Measurements from ENCODE around the gene DMPK.
"Not testable (repeated sequence)": the region's sequence is repeated elsewhere in the genome, so short reads cannot be mapped to it uniquely, and the experiment has no call there.

The DMPK gene

DNA sequence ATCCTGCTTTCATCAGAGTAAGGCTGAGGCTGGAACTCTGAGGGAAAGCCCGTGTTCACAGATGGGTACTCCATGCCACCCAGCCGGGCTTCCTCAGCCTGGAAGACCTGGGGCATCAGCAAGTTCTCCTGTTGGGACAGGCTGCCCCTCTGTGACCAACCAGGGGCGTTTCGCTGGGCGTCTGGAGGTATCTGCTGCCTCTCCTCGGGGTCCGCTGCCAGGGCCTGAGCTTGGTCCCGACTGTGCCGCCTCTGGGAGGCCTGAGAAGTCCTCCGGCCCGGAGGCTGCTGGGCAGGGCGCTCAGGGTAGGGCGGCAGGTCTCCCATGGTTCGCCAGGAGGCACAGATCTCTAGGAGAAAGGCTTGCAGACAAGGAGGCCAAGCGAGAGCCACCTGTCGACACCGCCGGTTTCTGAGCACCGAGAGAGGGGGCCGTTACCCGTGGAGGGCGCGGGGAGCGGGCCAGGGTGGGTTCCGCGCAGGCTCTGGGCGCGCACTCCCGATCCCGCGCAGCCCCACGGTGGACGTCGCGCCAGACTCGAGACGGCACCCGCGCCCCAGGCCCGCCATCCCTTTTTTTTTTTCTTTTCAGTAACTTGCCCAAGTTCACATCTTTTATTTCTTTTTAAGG lies 32.7 kb upstream of the DMPK start, which contains the start of gene RSPH6A:
TSS of gene RSPH6A (minus strand) at position 458 of the 630 bp plus-strand sequence. CDS start at position 326, 132 bp downstream.
- DNase-seq = no peak

DNA sequence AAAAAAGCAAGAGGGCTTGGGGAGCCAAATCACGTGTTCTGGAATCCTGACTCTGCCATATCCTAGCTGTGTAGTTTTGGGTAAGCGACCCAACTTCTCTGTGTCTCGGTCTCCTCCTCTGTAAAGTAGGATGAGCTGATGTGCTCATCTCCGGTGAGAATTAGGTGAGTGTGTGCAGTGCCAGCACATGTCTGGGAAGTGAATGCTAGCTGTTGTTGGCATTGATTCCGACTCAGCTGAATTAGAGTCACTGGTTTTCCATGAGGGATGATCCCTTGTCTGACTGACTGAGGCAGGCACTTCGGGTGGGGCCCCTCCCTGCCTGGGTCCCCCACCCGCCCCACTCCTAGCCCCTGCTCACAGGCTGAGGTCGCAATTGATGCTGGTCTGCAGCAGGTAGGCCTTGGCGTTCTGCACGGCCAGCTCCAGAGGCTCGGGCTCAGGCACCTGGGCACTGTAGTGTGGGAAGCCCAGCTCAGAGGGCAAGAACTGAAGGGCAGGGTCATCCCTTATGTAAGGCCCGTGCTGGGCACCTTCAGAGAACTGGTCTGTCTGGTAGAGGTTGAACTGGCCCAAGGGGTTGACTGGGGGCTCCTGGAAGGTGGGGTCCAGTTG lies 32.0 kb upstream of the DMPK start:
- DNase-seq = no peak

DNA sequence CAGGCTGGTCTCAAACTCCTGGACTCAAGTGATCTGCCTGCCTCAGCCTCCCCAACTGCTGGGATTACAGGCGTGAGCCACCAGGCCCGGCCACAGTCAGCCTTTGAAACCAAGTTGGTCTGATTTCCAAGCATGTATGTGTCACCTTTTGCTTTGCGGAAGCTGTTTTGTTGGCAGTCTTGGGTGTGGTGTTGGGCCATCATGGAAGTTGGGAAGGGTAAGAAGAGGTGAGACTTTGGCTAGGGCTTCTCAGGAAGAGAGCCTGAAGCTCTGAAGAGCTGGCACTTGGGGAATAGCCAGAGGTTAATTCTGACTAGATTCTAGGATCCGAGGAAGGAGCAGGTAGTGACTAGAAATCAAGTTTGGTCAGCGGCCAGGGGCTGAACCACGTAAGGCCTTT lies 30.0 kb upstream of the DMPK start:
- no peak for DNase-seq

DNA sequence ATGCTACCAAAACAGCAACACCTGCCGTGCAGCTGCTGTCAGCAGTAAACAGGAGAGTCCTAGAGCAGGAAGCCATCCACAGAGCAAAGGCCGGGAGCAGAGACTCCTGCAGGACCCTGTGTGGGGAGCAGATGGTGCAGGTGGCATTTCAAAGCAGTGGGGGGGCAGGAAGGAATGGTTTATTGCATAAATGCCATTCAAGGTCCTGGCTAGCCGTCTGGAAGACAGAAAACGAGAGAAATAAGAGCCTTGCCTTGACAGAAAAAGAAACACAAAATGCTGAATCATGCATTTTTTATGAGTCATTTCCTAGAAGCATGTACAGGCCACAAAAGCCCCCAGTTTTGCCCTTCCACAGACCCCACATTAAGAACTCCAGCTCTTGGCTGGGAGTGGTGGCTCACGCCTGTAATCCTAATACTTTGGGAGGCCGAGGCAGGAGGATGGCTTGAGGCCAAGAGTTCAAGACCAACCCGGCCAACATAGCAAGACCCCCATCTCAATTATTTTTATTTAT lies 27.4 kb upstream of the DMPK start:
- peak; percentile 97 for DNase-seq

DNA sequence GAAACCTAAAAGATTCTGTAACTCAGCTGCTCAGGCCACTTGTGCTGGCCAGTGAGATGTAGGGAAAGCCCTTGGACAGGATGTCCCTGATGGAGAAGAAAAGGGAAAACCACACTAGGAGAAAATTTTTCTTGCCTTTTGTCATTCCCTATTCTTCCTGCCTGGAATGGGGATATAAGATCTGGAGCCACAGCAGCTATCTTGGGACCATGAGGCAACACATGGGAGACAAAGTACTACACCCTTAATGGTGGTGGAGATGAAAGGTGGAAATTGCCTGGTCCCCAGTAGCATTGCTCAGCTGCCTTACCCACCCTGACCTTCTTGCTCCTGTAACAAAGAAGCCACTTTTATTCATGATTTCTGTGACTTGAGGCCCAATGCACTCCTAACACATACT lies 23.4 kb upstream of the DMPK start:
- no peak for DNase-seq

DNA sequence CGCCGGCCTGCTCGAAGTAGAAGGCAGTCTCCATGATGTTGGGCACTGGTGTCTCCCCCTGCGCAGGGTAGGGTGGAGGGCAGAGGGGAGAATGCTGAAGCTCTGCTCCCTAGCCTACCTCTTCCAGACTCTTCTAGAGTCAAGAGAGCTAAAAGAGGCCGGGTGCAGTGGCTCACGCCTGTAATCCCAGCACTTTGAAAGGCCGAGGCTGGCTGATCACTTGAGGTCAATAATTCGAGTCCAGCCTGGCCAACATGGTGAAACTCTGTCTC lies 22.6 kb upstream of the DMPK start:
- DNase-seq = no peak

DNA sequence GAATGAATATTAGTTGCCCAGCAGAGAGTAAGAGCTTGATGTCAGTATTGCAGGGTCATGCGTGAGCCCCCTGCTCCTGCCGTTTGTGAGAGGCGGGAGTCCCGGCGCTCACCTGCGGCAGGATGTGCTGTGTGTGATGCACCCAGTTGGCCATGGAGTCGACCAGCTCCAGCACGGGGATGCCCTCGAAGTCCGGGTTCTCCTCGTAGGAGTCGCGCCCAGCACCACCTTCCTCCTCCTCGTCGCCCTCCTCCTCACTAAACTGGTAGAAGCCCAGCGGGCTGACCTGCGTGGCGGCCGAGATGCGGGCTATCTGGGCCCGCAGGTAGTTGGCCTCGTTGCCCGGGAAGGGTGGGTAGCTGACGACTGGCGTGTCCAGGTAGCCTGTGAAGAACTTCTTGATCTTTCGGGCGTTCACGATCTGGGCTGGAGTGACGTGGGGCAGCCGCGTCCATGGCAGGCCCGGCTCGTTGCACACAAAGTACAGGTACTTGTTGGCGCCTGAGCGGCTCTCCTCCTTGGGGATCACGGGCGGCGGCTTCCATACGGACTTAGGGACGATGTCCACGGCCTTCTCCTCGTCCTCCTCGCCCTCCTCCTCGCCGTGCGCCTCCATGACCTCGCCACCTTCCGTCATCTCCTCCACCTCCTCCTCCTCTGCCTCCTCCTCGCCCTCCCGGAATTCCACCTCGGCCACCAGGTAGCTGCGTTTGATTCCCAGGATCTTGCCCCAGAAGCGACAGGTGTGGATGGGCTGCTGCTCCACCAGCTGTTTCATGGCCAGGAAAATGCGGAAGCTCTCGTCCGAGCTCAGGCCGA lies 22.1 kb upstream of the DMPK start:
- DNase-seq = no peak

DNA sequence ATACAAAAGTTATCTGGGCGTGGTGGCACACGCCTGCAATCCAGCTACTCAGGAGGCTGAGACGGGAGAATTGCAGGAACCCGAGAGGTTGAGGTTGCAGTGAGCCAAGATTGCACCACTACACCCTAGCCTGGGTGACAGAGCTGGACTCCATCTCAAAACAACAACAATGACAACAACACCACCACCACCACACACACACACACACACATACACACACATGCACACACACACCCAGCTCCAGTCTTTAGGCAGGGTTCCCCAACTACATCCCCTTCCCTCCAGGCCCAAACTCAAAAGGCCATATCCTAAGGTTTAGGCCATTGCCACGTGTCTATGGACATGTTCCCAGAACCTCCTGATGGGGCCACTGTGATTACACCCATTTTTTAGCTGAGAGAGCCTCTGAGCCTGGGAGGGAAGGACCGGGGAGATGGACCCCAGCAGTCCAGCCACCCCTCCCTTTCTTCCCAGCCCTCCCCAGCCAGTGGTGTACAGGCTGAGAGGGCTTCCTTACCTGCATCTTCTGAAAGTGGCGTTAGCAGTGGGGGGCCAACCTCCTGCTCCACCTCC lies 19.4 kb upstream of the DMPK start:
- no peak for DNase-seq

DNA sequence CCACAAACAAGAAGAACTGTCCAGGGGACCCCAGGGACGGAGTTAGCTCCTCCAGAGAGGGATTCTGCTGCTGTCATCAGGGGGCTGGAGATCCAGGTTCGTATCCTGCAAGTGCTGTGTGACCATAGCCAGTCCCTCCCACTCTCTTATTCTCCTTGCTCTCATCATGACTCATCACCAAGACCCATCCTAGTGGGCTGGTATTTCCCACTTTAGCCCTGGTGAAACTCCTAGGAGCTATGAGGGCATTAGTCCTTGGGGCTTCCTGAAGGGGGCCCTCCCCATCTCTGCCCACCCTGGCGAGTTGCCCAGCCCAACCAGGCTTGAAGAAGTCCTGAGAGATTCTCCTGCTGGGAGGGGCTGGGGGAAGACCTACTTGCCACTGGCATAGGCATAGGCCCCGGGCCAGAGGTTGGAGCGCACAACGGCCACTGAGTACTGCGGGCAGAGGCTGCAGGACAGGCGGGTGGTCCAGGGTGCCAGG lies 17.8 kb upstream of the DMPK start:
- no peak for DNase-seq

DNA sequence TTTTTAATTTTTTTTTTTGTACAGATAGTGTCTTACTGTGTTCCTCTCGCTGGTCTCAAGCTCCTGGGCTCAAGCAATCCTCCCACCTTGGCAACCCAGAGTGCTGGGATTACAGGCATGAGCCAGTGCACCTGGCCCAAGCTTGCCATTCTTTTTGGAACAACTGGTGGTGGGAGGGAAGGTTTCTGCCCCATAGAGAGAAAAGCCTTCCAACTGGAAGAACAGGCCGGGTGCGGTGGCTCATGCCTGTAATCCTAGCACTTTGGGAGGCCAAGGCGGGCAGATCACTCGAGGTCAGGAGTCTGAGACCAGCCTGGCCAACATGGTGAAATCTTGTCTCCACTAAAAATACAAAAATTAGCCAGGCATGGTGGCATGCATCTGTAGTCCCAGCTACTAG lies 17.3 kb upstream of the DMPK start:
- DNase-seq = not testable (repeated sequence)

DNA sequence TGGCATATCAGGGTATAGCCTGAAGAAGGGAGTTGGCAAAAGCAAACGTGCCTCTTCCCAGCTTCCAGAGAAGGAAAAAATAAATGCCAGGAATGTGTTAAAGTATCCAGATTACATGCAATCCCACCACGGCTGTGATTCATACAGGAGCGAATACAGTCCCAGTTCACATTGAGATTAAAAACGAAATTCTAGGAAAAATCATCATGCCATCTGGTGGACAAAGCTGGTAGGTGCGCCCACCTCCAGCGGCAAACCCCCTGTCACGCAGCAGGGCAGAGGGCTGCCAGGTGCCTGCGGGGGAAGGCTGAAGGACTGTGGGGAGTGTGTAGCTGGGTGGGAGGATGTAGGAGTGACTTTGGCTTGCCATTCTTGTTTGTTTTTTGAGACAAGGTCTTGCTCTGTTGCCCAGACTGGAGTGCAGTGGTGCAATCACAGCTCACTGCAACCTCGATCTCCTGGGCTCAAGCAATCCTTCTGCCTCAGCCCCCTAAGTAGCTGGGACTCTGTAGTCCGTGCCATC lies 16.8 kb upstream of the DMPK start:
- peak; percentile 78 for DNase-seq

DNA sequence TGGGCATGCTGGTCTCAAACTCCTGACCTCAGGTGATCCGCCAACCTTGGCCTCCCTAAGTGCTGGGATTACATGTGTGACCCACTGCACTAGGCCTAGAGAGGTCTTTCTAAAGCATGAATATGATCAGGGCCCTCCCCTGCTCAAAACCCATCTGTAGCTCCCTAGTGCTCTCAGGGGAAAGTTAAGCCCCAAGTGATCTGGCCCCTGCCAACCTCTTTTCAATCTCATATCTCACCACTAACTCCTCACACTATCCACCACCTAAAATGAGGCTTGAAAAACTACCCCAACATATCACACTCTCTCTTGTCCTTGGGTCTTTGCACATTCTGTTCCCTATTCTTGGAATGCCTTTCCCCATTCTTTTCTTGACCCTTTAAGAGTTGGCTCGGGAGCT lies 12.3 kb upstream of the DMPK start:
- DNase-seq = no peak

DNA sequence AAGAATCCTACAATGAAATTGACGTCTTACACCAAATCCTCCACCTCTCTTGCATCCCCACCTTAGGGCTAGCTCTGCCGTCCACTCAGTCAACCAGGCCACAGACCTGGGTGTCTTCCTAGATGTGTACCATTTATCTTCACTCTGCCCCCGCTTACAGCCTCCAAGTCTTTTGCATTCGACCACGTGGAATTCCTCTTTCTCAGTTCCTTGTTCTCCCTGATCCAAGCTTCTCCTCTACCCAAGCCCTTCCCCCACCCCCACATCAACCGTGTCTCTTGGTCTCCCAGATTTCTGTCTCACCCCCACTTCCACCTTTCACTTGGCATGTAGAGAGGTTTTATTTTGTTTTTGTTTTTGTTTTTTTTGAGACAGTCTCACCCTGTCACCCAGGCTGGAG lies 11.6 kb upstream of the DMPK start:
- no peak for DNase-seq

DNA sequence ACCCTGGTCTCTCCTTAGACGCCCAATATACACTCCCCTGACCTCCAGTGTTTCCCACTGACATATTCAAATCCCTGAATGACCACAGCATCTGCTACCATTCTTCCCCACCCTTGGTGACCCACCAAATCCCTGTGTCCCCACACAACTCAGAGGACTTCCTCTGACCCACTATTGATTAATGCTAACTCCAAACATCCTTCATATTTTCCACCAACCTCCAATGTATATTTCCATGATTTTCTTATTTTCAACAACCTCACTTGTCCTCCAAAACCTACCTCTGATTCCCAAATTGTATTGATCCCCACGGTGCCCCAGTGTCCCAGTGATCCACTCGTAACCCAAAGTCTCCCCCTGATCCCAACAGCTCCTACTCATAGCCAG lies 10.9 kb upstream of the DMPK start:
- no peak for DNase-seq

DNA sequence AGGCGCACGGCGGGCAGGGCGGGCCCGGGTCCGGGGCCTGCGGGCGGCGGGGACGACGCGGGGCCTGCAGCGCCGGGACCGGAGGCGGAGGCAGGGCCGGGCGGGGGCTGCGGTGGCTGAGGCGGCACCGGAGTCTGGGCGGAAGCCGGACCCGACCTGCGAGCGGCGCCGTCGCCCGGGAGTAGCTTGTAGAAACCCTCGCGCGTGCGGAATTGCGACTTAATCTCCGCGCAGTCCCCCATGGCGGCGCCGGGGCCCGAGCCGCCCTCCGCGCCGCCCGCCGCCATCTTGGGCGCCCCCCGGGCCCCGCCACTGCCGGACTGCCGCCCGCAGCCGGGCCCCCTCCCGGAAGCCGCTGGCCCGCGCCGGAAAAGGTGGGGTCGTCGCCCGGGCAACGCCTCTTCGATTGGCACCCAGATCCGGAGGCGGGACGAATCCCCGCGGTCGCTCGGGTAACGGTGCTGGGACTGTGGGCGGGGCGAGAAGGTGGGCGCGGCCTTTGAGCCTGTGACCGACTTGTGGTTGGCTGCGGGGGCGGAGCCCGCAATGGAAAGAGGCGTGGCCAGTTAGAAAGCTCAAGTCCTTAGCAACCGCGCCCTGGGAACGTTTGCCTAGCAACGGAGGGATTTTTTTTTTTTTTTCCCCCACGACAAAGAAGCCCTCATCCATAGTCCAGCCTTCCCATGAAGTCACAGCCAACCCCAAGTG lies 10.3 kb upstream of the DMPK start, which contains the start of gene DMWD:
TSS of gene DMWD (minus strand) at position 376 of the 708 bp plus-strand sequence. CDS start at position 287, 89 bp downstream.
- peak; percentile 99 for DNase-seq

DNA sequence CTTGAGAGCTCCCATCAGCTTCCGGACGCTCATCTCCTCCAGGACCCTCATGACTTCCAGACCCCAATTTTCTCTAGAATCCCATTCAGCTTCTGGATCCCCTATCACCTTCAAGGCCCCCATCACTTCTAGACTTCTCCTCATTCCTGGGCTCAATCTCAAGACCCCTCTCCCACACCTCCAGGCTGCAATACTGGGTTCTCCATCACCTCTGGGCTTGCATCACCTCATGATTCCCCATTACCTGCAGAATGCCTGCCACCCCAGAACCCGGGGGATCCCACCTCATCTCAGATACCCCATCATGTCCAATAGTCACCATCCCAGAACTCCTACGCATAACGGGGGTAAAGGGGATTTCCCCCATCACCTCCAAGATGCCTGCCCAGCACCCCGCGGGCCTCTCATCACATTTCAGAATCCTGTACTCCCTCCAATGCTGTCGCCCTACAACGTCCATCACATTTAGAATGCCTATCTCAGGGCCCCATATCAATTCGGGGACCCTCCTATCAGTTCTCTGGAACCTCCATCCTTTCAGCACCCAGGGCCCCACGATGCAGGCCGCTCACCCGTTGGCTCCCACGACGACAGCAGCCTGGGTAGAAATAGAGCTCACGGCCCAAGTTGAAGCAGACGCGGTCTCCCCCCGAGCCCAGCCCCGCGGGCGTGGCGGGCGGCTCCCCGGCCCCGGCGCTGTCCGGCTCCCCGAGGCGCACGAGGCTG lies 9.6 kb upstream of the DMPK start:
- DNase-seq = no peak

DNA sequence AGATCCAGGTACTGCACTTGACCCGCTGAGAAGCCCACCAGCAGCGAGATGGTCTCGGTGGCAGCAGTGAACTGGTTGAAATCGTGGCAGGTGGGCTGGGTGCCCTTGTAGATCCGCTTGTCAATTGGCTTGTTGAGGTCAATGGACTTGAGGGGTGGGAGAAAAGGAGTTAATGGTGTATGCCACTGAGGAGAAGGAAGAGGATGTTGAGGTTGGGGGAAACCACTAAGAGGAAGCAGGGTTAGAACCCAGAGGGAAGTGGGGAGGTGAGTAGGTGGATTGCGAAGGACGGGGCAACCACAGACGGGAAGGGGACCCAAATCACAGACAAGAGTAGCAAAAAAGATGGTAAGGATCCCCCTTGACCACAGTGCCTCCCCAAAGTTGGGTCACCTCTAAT lies 8.7 kb upstream of the DMPK start:
- DNase-seq = no peak

DNA sequence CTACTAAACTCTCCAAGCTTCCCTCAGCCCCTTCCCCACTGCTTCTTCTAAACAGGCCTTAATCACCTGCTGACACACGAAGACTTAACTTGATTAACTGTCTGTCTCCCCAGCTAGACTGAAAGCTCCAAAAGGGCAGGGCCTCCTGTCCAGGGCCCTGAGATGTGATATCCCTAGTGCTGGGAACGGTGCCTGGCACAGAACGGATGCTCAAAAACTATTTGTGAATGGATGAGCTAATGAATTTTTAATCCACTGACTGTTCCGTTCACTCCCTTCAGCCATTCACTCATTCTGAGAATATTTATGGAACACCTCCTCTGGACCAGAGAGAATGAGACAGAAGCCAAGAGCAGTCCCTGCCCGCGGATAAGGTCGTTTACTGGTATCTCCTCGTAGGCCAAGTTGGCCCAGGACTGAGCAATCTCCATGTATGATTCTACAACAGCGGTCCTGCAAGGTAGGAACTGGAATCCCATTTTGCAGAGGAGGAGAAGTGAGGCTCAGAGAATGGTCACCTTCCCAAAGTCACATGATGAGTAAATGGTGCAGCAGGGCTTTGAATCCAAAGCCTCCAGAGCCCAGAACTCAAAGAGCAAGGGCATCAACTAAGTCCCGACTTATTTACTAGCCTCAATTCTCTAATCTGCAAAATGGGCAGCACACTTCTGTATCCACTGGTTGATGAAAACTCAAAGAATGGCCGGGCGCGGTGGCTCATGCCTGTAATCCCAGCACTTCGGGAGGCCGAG lies 6.9 kb upstream of the DMPK start:
- no peak for DNase-seq

DNA sequence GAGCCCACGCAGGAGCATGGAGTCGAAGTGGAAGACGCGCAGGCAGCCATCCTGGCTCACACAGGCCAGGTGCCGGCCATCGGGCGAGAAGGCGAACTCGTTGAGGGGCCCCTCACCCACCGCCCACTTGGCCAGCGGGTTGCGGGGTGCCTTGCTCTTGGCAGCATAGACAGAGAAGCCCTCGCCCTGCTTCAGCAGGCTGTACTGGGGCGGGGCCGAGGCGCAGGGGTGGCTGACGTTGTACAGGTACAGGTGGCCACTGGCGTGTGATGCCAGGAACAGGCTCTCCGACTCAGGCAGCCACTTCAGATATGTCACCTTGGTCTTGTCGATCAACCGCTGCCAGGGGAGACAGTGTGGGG lies 4.2 kb upstream of the DMPK start:
- no peak for DNase-seq

DNA sequence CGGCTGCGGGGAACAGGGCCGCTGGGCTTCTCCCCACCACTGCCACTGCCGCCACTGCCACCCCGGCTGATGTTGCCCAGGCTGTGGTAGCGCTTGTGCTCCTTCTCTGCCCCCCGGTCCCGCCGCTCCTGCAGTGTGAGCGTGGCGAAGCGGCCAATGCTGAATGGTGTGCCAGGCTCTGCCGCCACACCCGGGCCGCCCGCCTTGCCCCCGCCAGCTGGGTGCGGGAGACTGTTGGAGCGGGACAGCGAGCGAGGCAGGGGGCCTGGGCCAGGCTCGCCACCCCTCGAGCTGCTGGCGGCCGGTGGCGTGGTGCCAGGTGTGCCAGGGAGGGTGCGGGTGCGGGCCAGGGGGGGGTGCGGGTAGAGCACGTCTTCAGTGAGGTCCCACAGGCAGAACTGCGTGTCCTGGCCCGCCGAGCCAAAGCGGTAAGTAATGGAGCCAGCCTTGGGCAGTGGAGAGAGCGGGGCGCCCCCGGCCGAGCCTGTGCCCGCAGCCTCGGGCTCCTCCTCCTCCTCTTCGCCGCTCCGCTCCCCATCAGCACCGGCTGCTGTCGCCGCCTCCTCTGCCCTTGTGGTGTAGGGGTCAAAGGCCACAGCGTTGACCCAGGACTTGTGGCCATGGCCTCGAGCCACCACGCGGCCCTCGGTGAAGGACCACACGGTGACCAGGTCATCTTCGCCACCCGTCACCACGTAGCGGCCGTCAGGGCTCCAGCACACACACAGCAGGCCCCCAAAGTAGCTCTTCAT lies 3.7 kb upstream of the DMPK start:
- DNase-seq = no peak

DNA sequence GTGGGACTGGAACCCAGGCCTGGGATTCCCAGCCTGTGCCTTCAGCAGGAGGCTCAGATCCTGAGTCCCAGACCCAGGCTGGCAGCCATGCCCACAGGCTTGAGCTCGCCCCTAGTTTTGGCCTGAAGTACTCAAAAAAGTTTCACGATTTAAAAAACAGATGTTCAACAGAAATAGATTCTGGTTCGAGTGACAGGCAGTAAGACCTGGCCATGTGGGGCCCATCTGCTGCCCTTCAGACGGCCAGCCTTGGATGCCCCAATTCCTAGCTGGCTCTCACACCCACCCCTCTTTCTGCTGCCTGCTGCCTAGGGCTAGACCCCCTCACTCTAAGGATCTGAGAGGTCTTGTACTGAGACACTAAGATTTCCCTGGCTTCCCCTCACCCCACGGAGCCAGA lies 2.8 kb upstream of the DMPK start:
- DNase-seq = no peak
